HEK293 (cell line): Measurements from ENCODE around the gene SLC38A3.
A peak's percentile ranks its signal among the peaks of the same experiment; 100 is the strongest.

Experiments
- EGR2 ChIP-seq: fragments of 450-650 bp; formaldehyde crosslinking; IDR thresholded peaks from 2 replicates; pipeline ENCODE4 v1.5.1; 2016; ENCODE audit warnings: low read depth, missing biosample characterization, missing genetic modification characterization
- GLIS1 ChIP-seq: fragments of 450-650 bp; formaldehyde crosslinking; IDR thresholded peaks from 2 replicates; pipeline ENCODE4 v1.5.1; 2016; ENCODE audit warnings: missing biosample characterization, missing genetic modification characterization
- GLIS2 ChIP-seq: fragments of 450-650 bp; formaldehyde crosslinking; IDR thresholded peaks from 2 replicates; pipeline ENCODE4 v1.5.1; 2016; ENCODE audit warnings: missing biosample characterization, missing genetic modification characterization
- HIC1 ChIP-seq: fragments of 450-650 bp; formaldehyde crosslinking; IDR thresholded peaks from 2 replicates; pipeline ENCODE4 v1.5.1; 2016; ENCODE audit warnings: missing biosample characterization, missing genetic modification characterization
- IKZF3 ChIP-seq: fragments of 450-650 bp; IDR thresholded peaks from 2 replicates; pipeline ENCODE4 v1.5.0; 2018; ENCODE audit warnings: missing biosample characterization, mild to moderate bottlenecking, missing genetic modification characterization, moderate library complexity
- KLF1 ChIP-seq: fragments of 450-650 bp; formaldehyde crosslinking; IDR thresholded peaks from 2 replicates; pipeline ENCODE4 v1.5.1; 2016; ENCODE audit warnings: missing biosample characterization, missing genetic modification characterization
- KLF10 ChIP-seq: fragments of 450-650 bp; IDR thresholded peaks from 2 replicates; pipeline ENCODE4 v1.5.1; 2018; ENCODE audit warnings: missing biosample characterization, mild to moderate bottlenecking, missing genetic modification characterization
- OVOL3 ChIP-seq: fragments of 450-650 bp; formaldehyde crosslinking; IDR thresholded peaks from 2 replicates; pipeline ENCODE4 v1.5.1; 2016; ENCODE audit warnings: missing biosample characterization, missing genetic modification characterization
- REPIN1 ChIP-seq: fragments of 450-650 bp; formaldehyde crosslinking; IDR thresholded peaks from 2 replicates; pipeline ENCODE4 v1.5.1; 2017; ENCODE audit warnings: missing biosample characterization, missing genetic modification characterization, low read depth
- SP3 ChIP-seq: fragments of 450-650 bp; formaldehyde crosslinking; IDR thresholded peaks from 2 replicates; pipeline ENCODE4 v1.5.1; 2016; ENCODE audit warnings: missing biosample characterization, missing genetic modification characterization
- ZBTB44 ChIP-seq: fragments of 450-650 bp; IDR thresholded peaks from 2 replicates; pipeline ENCODE4 v1.5.1; 2018; ENCODE audit warnings: missing biosample characterization, mild to moderate bottlenecking, missing genetic modification characterization
- ZBTB6 ChIP-seq: fragments of 450-650 bp; formaldehyde crosslinking; IDR thresholded peaks from 2 replicates; pipeline ENCODE4 v1.5.1; 2017; ENCODE audit warnings: missing biosample characterization, missing genetic modification characterization
- ZEB2 ChIP-seq: fragments of 450-650 bp; formaldehyde crosslinking; IDR thresholded peaks from 2 replicates; pipeline ENCODE4 v1.5.1; 2016; ENCODE audit warnings: missing biosample characterization, missing genetic modification characterization
- ZIC2 ChIP-seq: fragments of 450-650 bp; formaldehyde crosslinking; IDR thresholded peaks from 2 replicates; pipeline ENCODE4 v1.5.1; 2016; ENCODE audit warnings: missing biosample characterization, missing genetic modification characterization
- ZNF23 ChIP-seq: fragments of 450-650 bp; formaldehyde crosslinking; IDR thresholded peaks from 2 replicates; pipeline ENCODE4 v1.5.1; 2016; ENCODE audit warnings: missing biosample characterization, missing genetic modification characterization, borderline replicate concordance
- ZNF324 ChIP-seq: fragments of 450-650 bp; formaldehyde crosslinking; IDR thresholded peaks from 2 replicates; pipeline ENCODE4 v1.5.1; 2016; ENCODE audit warnings: missing biosample characterization, missing genetic modification characterization
- ZNF341 ChIP-seq: fragments of 450-650 bp; formaldehyde crosslinking; IDR thresholded peaks from 2 replicates; pipeline ENCODE4; 2016; ENCODE audit warnings: low read depth, missing biosample characterization, missing genetic modification characterization
- ZNF366 ChIP-seq: fragments of 450-650 bp; formaldehyde crosslinking; conservative IDR thresholded peaks from 2 replicates; pipeline ENCODE4 v1.5.1; 2016; ENCODE audit warnings: missing biosample characterization, missing genetic modification characterization
- ZNF391 ChIP-seq: fragments of 450-650 bp; formaldehyde crosslinking; IDR thresholded peaks from 2 replicates; pipeline ENCODE4 v1.5.1; 2016; ENCODE audit warnings: low read depth, missing biosample characterization, missing genetic modification characterization, borderline replicate concordance
- ZNF423 ChIP-seq: fragments of 450-650 bp; formaldehyde crosslinking; IDR thresholded peaks from 2 replicates; pipeline ENCODE4 v1.5.1; 2016; ENCODE audit warnings: missing biosample characterization, missing genetic modification characterization
- ZNF449 ChIP-seq: fragments of 450-650 bp; formaldehyde crosslinking; IDR thresholded peaks from 2 replicates; pipeline ENCODE4 v1.5.1; 2017; ENCODE audit warnings: missing biosample characterization, mild to moderate bottlenecking, missing genetic modification characterization, moderate library complexity
- ZNF561 ChIP-seq: fragments of 450-650 bp; IDR thresholded peaks from 2 replicates; pipeline ENCODE4 v1.5.1; 2018; ENCODE audit warnings: missing biosample characterization, missing genetic modification characterization, borderline replicate concordance
- ZNF610 ChIP-seq: fragments of 450-650 bp; formaldehyde crosslinking; IDR thresholded peaks from 2 replicates; pipeline ENCODE4 v1.5.1; 2016; ENCODE audit warnings: missing biosample characterization, missing genetic modification characterization, borderline replicate concordance
- ZNF629 ChIP-seq: fragments of 450-650 bp; formaldehyde crosslinking; IDR thresholded peaks from 2 replicates; pipeline ENCODE4 v1.5.1; 2017; ENCODE audit warnings: missing biosample characterization, missing genetic modification characterization
- ZNF654 ChIP-seq: fragments of 450-650 bp; formaldehyde crosslinking; IDR thresholded peaks from 2 replicates; pipeline ENCODE4 v1.5.1; 2016; ENCODE audit warnings: low read depth, missing biosample characterization, missing genetic modification characterization
- ZNF76 ChIP-seq: fragments of 450-650 bp; formaldehyde crosslinking; IDR thresholded peaks from 2 replicates; pipeline ENCODE4; 2016; ENCODE audit warnings: low read depth, missing biosample characterization, missing genetic modification characterization, borderline replicate concordance
- ZNF791 ChIP-seq: fragments of 450-650 bp; formaldehyde crosslinking; IDR thresholded peaks from 2 replicates; pipeline ENCODE4 v1.5.1; 2016; ENCODE audit warnings: missing biosample characterization, missing genetic modification characterization
- ZNF843 ChIP-seq: fragments of 450-650 bp; formaldehyde crosslinking; IDR thresholded peaks from 2 replicates; pipeline ENCODE4 v1.5.1; 2016; ENCODE audit warnings: missing biosample characterization, missing genetic modification characterization
- ZSCAN30 ChIP-seq: fragments of 450-650 bp; IDR thresholded peaks from 2 replicates; pipeline ENCODE4 v1.5.1; 2018; ENCODE audit warnings: missing biosample characterization, mild to moderate bottlenecking, missing genetic modification characterization, moderate library complexity
- TF ChIP-seq, protein P1 (sequence below): fragments of 450-650 bp; formaldehyde crosslinking; IDR thresholded peaks from 2 replicates; pipeline ENCODE4 v1.5.1; 2016; ENCODE audit warnings: missing biosample characterization, missing genetic modification characterization

Gene SLC38A3

DNA sequence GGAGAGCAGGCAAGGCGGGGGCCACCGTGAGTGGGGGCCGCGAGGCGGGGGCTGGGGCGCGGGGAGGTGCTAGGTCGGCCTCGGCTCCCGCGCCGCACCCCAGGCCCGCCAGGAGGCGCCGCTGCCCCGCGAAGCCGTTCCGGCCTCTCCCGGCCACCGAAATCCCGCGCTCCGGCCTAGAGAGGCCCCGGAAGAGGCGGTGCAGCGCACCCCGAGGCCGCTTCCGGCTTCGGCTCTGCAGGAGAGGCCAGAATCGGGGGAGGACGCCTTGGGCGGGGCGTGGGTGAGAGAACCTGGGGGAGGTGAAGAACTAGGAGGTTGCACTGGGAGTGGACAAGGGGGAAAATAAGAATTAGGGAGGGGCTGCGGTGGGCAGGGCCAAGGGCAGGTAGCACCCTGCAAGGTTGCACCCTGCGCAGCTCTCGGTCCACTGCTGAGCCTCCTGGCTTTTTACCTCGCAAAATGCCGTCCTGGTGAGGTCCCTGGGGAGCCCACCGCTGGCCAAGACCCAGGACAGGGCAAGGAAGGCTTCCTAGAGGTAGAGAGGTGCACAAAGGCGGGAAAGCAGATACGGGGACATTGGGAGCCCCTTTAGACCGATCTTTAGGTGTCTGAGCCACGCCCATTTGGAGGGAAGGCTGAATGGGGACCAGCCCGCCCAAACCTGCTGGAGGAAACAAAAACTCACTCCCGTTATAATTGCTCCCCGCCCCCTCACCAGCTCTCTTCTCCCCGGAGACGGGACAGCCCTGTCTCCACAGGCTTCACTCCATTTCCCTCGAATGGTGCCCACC lies 22.5 kb downstream of the SLC38A3 start (continued):
- TF ChIP-seq ZBTB6 (peak; percentile 44), SP3 (peak; percentile 94), EGR2 (tag by site-specific recombination) (peak; percentile 84), ZNF610 (tag by site-specific recombination) (0 out of 2 replicates have a peak, but pooled peaks have one; percentile 21), ZNF791 (tag by site-specific recombination) (no peak), ZNF423 (tag by site-specific recombination) (peak; percentile 83; the same call in 1 of the 2 replicates), ZNF561 (tag by site-specific recombination) (peak; percentile 70; the same call in 1 of the 2 replicates), HIC1 (peak; percentile 27; the same call in 1 of the 2 replicates), REPIN1 (tag by site-specific recombination) (no peak), ZNF449 (tag by site-specific recombination) (0 out of 2 replicates have a peak, but pooled peaks have one; percentile 29), ZNF324 (tag by site-specific recombination) (0 out of 2 replicates have a peak, but pooled peaks have one; percentile 48), ZBTB44 (peak; percentile 69), KLF10 (peak; percentile 10; the same call in 1 of the 2 replicates), ZNF76 (tag by site-specific recombination) (peak; percentile 7; the same call in 1 of the 2 replicates), GLIS1 (peak; percentile 93), ZNF843 (tag by site-specific recombination) (no peak), KLF1 (peak; percentile 72), ZNF366 (tag by site-specific recombination) (peak; percentile 56; the same call in 1 of the 2 replicates), ZEB2 (tag by site-specific recombination) (no peak; the same call in 1 of the 2 replicates), ZNF23 (tag by site-specific recombination) (no peak), OVOL3 (peak; percentile 64; the same call in 1 of the 2 replicates), ZIC2 (tag by site-specific recombination) (peak; percentile 45; the same call in 1 of the 2 replicates), GLIS2 (peak; percentile 95), ZNF391 (tag by site-specific recombination) (no peak), ZNF654 (peak; percentile 21; the same call in 1 of the 2 replicates), ZNF341 (tag by site-specific recombination) (peak; percentile 40; the same call in 1 of the 2 replicates), IKZF3 (tag by site-specific recombination) (peak; percentile 62), ZNF629 (tag by site-specific recombination) (peak; percentile 33; the same call in 1 of the 2 replicates), ZSCAN30 (tag by site-specific recombination) (peak; percentile 78; the same call in 1 of the 2 replicates)
- TF ChIP-seq, protein P1, sequence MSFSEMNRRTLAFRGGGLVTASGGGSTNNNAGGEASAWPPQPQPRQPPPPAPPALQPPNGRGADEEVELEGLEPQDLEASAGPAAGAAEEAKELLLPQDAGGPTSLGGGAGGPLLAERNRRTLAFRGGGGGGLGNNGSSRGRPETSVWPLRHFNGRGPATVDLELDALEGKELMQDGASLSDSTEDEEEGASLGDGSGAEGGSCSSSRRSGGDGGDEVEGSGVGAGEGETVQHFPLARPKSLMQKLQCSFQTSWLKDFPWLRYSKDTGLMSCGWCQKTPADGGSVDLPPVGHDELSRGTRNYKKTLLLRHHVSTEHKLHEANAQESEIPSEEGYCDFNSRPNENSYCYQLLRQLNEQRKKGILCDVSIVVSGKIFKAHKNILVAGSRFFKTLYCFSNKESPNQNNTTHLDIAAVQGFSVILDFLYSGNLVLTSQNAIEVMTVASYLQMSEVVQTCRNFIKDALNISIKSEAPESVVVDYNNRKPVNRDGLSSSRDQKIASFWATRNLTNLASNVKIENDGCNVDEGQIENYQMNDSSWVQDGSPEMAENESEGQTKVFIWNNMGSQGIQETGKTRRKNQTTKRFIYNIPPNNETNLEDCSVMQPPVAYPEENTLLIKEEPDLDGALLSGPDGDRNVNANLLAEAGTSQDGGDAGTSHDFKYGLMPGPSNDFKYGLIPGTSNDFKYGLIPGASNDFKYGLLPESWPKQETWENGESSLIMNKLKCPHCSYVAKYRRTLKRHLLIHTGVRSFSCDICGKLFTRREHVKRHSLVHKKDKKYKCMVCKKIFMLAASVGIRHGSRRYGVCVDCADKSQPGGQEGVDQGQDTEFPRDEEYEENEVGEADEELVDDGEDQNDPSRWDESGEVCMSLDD (tag by site-specific recombination): peak; percentile 69; the same call in 1 of the 2 replicates
